H1 (cell line): ENCODE measurements around the gene MAP1B. TPM values are rescaled to one million over a fixed set of nuclear protein-coding genes. Genes with fewer than 3 reads are reported as not detected.

Source experiments
- CTCF ChIA-PET: fragments of 300-600 bp; sonication (Branson Sonifier 250); formaldehyde crosslinking; loops from one replicate; lab custom pipeline; 2021; ENCODE audit not compliant: partially characterized antibody; lab: Charles Lee
- POLR2A ChIA-PET: fragments of 300-600 bp; sonication (Branson Sonifier 250); formaldehyde crosslinking; loops from one replicate; lab custom pipeline; 2021; ENCODE audit warnings: inconsistent platforms; ENCODE audit not compliant: partially characterized antibody; lab: Charles Lee
- DNase-seq, 2 experiments: peaks; one replicate each; pipeline versions ENCODE4 v3.0.0 to v3.0.0-alpha.2; 2010 to 2022; ENCODE audit warnings: low spot score in 2 of 2, low read depth in 1 of 2, mixed read lengths in 1 of 2
- FAIRE-seq: peaks from 2 replicates; lab custom pipeline; 2011; peaks lifted over from hg19 to GRCh38; lab: Jason Lieb, UNC
- H2AFZ ChIP-seq: 2 replicates; pipeline ENCODE4 v1.8.1; 2012; ENCODE audit warnings: low read length, inconsistent platforms
- H2AK5ac ChIP-seq: 2 replicates; pipeline ENCODE4 v1.6.1; 2013; ENCODE audit warnings: low read depth, low read length
- H2BK120ac ChIP-seq: replicated peaks from 2 replicates; pipeline ENCODE3; 2013; ENCODE audit warnings: low read depth, low read length, inconsistent platforms
- H2BK12ac ChIP-seq: 2 replicates; pipeline ENCODE4 v1.6.1; 2013; ENCODE audit warnings: low read depth, low read length
- H2BK15ac ChIP-seq: 2 replicates; pipeline ENCODE4 v1.6.1; 2013; ENCODE audit warnings: low read length
- H2BK20ac ChIP-seq: 2 replicates; pipeline ENCODE4 v1.6.1; 2013; ENCODE audit warnings: low read length
- H2BK5ac ChIP-seq: 2 replicates; pipeline ENCODE4 v1.6.1; 2013; ENCODE audit warnings: low read depth, low read length
- H3K14ac ChIP-seq: 2 replicates; pipeline ENCODE4 v1.6.1; 2013; ENCODE audit warnings: inconsistent platforms; ENCODE audit not compliant: insufficient read length
- H3K18ac ChIP-seq: 2 replicates; pipeline ENCODE4 v1.6.1; 2013; ENCODE audit warnings: low read length; ENCODE audit errors: extremely low read depth
- H3K23ac ChIP-seq: 2 replicates; pipeline ENCODE4 v1.6.1; 2013; ENCODE audit warnings: inconsistent platforms; ENCODE audit not compliant: insufficient read length
- H3K23me2 ChIP-seq: 2 replicates; pipeline ENCODE4 v1.6.1; 2013; ENCODE audit warnings: low read depth, low read length
- H3K27ac ChIP-seq: 2 replicates; pipeline ENCODE4 v1.6.1; 2011; ENCODE audit warnings: low read depth, low read length, inconsistent platforms
- H3K27me3 ChIP-seq, 4 experiments: replicated peaks in 1 of 4; 1 replicate in 1 of 4; 2 replicates in 3 of 4; pipeline versions ENCODE4 v1.6.1 to v1.8.1; 2011 to 2013; ENCODE audit warnings: low read length in 3 of 4, mild to moderate bottlenecking in 3 of 4, inconsistent platforms in 2 of 4, mixed read lengths in 2 of 4, moderate library complexity in 1 of 4; ENCODE audit not compliant: control insufficient read depth in 3 of 4, insufficient read depth in 3 of 4; ENCODE audit errors: extremely low read depth in 1 of 4
- H3K36me3 ChIP-seq, 4 experiments: 2 replicates each; pipeline versions ENCODE4 v1.6.1 to v1.8.1; 2011 to 2013; ENCODE audit warnings: mild to moderate bottlenecking in 4 of 4, low read length in 3 of 4, moderate library complexity in 2 of 4, control low read depth in 1 of 4, inconsistent platforms in 1 of 4; ENCODE audit not compliant: insufficient read depth in 4 of 4, control insufficient read depth in 2 of 4
- H3K4ac ChIP-seq: replicated peaks from 2 replicates; pipeline ENCODE3; 2013; ENCODE audit warnings: low read length, low read depth, mixed read lengths, inconsistent platforms; ENCODE audit not compliant: insufficient read length
- H3K4me1 ChIP-seq, 4 experiments: replicated peaks in 1 of 4; 1 replicate in 1 of 4; 2 replicates in 3 of 4; pipeline versions ENCODE4 v1.6.1 to v1.8.1; 2011 to 2013; ENCODE audit warnings: low read length in 3 of 4, inconsistent platforms in 2 of 4, mixed read lengths in 1 of 4; ENCODE audit not compliant: insufficient read depth in 4 of 4, control insufficient read depth in 3 of 4
- H3K4me2 ChIP-seq, 2 experiments: 2 replicates each; pipeline versions ENCODE4 v1.6.1 to v1.8.1; 2011 to 2013; ENCODE audit warnings: low read depth in 2 of 2, low read length in 2 of 2, control low read depth in 1 of 2, inconsistent platforms in 1 of 2, mild to moderate bottlenecking in 1 of 2; ENCODE audit not compliant: insufficient read depth in 1 of 2
- H3K4me3 ChIP-seq, 4 experiments: fragments of 200-600, 300-600 bp in 1 of 4; sonication (generic), shearing (Covaris generic), sonication (Bioruptor Twin) in 1 of 4; 2 replicates each; pipeline versions ENCODE4 v1.5.1 to v1.8.1; 2011 to 2016; ENCODE audit warnings: low read length in 4 of 4, low read depth in 3 of 4, control low read depth in 2 of 4, inconsistent platforms in 2 of 4, mild to moderate bottlenecking in 2 of 4, mixed read lengths in 1 of 4, moderate library complexity in 1 of 4; ENCODE audit not compliant: insufficient read depth in 2 of 4; ENCODE audit errors: extremely low read depth in 1 of 4
- H3K56ac ChIP-seq: replicated peaks from 2 replicates; pipeline ENCODE3; 2013; ENCODE audit warnings: low read depth, mild to moderate bottlenecking, mixed read lengths, low read length, inconsistent platforms; ENCODE audit not compliant: insufficient read length
- H3K79me1 ChIP-seq: 2 replicates; pipeline ENCODE4 v1.6.1; 2013; ENCODE audit warnings: low read depth, low read length, control low read depth
- H3K79me2 ChIP-seq, 2 experiments: 2 replicates each; pipeline versions ENCODE4 v1.6.1 to v1.8.1; 2012 to 2013; ENCODE audit warnings: low read length in 2 of 2, mild to moderate bottlenecking in 2 of 2, inconsistent platforms in 1 of 2; ENCODE audit not compliant: insufficient read depth in 2 of 2, control insufficient read depth in 1 of 2
- H3K9ac ChIP-seq, 4 experiments: replicated peaks in 1 of 4; 1 replicate in 1 of 4; 2 replicates in 3 of 4; pipeline versions ENCODE4 v1.6.1 to v1.8.1; 2011 to 2013; ENCODE audit warnings: low read depth in 3 of 4, low read length in 3 of 4, control low read depth in 2 of 4, mild to moderate bottlenecking in 2 of 4, moderate library complexity in 2 of 4, inconsistent platforms in 1 of 4; ENCODE audit errors: extremely low read depth in 1 of 4
- H3K9me3 ChIP-seq, 2 experiments: 2 replicates each; pipeline versions ENCODE4 v1.6.1 to v1.8.1; 2012 to 2013; ENCODE audit warnings: mild to moderate bottlenecking in 2 of 2, moderate library complexity in 2 of 2, control low read depth in 1 of 2, inconsistent platforms in 1 of 2, low read depth in 1 of 2, low read length in 1 of 2, mixed read lengths in 1 of 2; ENCODE audit not compliant: insufficient read depth in 2 of 2
- H4K20me1 ChIP-seq, 2 experiments: replicated peaks in 1 of 2; 2 replicates each; pipeline versions ENCODE3 to v1.8.1; 2011 to 2013; ENCODE audit warnings: inconsistent platforms in 2 of 2, low read length in 2 of 2, mild to moderate bottlenecking in 1 of 2; ENCODE audit not compliant: insufficient read depth in 2 of 2, control insufficient read depth in 1 of 2
- H4K5ac ChIP-seq: 2 replicates; pipeline ENCODE4 v1.6.1; 2013; ENCODE audit warnings: low read length, low read depth, mixed read lengths, inconsistent platforms; ENCODE audit not compliant: insufficient read length
- H4K8ac ChIP-seq: 2 replicates; pipeline ENCODE4 v1.8.0; 2013; ENCODE audit warnings: mild to moderate bottlenecking, moderate library complexity, low read length, inconsistent platforms; ENCODE audit not compliant: insufficient read depth; ENCODE audit errors: extremely low read depth
- H4K91ac ChIP-seq: replicated peaks from 2 replicates; pipeline ENCODE3; 2013; ENCODE audit warnings: low read length, mixed read lengths, inconsistent platforms; ENCODE audit not compliant: insufficient read length
- CEBPB ChIP-seq: IDR thresholded peaks from 2 replicates; pipeline ENCODE4 v1.6.1; 2012; ENCODE audit warnings: low read depth, low read length
- EGR1 ChIP-seq: IDR thresholded peaks from 2 replicates; pipeline ENCODE4 v1.6.1; 2011; ENCODE audit warnings: low read depth, low read length, borderline replicate concordance
- SIX5 ChIP-seq: IDR thresholded peaks from 2 replicates; pipeline ENCODE4 v1.6.1; 2011; ENCODE audit warnings: mild to moderate bottlenecking, low read depth, low read length
- SP2 ChIP-seq: IDR thresholded peaks from 2 replicates; pipeline ENCODE4 v1.6.1; 2012; ENCODE audit warnings: mild to moderate bottlenecking, low read length, inconsistent platforms
- WGBS, 2 experiments: shearing (Covaris generic) in 1 of 2; methylation state at CpG; one replicate each; pipeline versions ENCODE4 v1.1.6 to v1.1.7; 2013 to 2015; ENCODE audit warnings: low lambda C conversion rate in 2 of 2, mixed read lengths in 2 of 2, inconsistent platforms in 1 of 2, low coverage in 1 of 2, missing lambda C conversion rate in 1 of 2; ENCODE audit not compliant: insufficient replicate concordance in 2 of 2, insufficient coverage in 1 of 2, insufficient read length in 1 of 2; ENCODE audit errors: extremely low coverage in 1 of 2, missing lambda C conversion rate in 1 of 2; 5-methylcytosine and 5-hydroxymethylcytosine counted together
- polyA plus RNA-seq, 7 experiments: library from polyadenylated mRNA; depleted of rRNA in 3 of 7; stranded (reverse) in 5 of 7; unstranded in 2 of 7; fragments of >200 nt in 5 of 7; fragments of 200-250 nt in 2 of 7; gene quantifications; 1 replicate in 5 of 7; 2 replicates in 1 of 7; 4 replicates in 1 of 7; pipeline versions ENCODE4 v1.2.1 to v1.2.3, GENCODE V29; 2011 to 2013; ENCODE audit warnings: missing spikeins in 2 of 7, mixed read lengths in 2 of 7
- total RNA-seq: library from RNA; stranded (reverse); fragmentation: NEBNext Ultra II Directional; extraction: Animal tissue kit (Norgen Biotek cat#: 25700); gene quantifications from 2 replicates; pipeline ENCODE4 v1.2.1, GENCODE V29; 2021

Gene MAP1B
- total and polyA plus RNA-seq, 2 of the 8 experiments (the other 6 are each of a cell fraction or from before 2014, with no cell fraction given): 24.5 to 120 TPM

DNA sequence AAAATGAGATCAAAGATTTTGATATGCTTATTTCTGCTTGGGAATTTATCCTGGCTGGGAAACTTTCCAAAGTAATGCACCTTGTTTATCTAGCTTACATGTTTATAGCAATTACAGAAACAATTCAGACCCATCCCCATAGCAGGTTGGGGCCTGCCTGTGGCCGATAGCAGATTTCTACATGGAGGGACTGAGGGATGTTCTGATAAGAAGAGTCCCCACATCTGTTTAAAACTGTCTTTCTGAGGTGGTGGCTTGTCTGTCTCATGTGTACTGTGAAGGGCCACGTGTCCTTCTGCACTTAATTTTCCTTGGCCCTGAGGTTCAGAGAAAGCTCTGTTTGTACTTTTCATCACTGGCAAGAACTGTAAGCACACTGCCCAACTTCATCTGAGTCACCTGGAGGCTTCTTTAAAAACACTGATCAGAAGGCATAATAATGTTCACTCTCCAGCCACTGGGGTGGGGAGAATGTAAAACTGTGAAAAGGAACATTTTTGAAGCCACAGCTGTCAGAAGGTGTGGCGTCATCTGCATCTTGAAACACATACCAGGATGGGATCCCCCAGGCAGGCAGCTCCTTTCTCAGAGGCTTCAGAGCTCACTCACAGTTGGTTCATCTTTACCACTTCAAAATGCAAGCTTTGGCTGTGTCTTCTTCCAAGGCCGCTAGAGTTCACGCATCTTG lies 80.3 kb downstream of the MAP1B start:
- no peak overlapping the region for H3K18ac ChIP-seq
- H2BK5ac ChIP-seq: no peak overlapping the region
- no peak overlapping the region for H3K56ac ChIP-seq
- ChIA-PET CTCF (no interaction called here), POLR2A (interaction anchor here (1.0 kb wide), 1 partner anchor 10 kb away, joined by 4 read pairs; no protein-coding TSS in a partner anchor)
- H3K79me2 ChIP-seq: no peaks in the 10 kb centered on the region
- 94% methylated on average over 5 of the region's 5 CpGs; no CpG with 5 or more reads in 1 of the 2 experiments for WGBS, 2 experiments
- H3K4me1 ChIP-seq: peaks cover 2 to 10% (median 6%) of the 10 kb centered on the region in 4 experiments; a peak in 6 of 7 replicates
- no peaks in the 10 kb centered on the region for H3K27me3 ChIP-seq
- H3K4me2 ChIP-seq: no peak overlapping the region
- no peak overlapping the region for H2BK12ac ChIP-seq
- no peaks in the 10 kb centered on the region for H3K9me3 ChIP-seq
- peaks cover 6 to 47% (median 22%) of the 10 kb centered on the region in 4 experiments for H3K36me3 ChIP-seq
- H3K27ac ChIP-seq: no peak overlapping the region
- no peak for FAIRE-seq
- H3K79me1 ChIP-seq: no peaks in the 10 kb centered on the region; the same call in 1 of the 2 replicates
- no peak overlapping the region for H3K23ac ChIP-seq
- no peak overlapping the region for H3K4me3 ChIP-seq
- no peak overlapping the region for H2BK15ac ChIP-seq
- H2AK5ac ChIP-seq: no peak overlapping the region
- H3K4ac ChIP-seq: no peak overlapping the region
- H4K91ac ChIP-seq: no peak overlapping the region
- no peaks in the 10 kb centered on the region for H3K23me2 ChIP-seq
- no peak overlapping the region for H2AFZ ChIP-seq
- no peak for DNase-seq
- peaks cover 1 to 3% of the 10 kb centered on the region in 2 experiments for H4K20me1 ChIP-seq
- H4K5ac ChIP-seq: no peak overlapping the region
- no peak overlapping the region for H2BK120ac ChIP-seq
- H3K9ac ChIP-seq: no peak overlapping the region
- no peak for TF ChIP-seq SIX5
- TF ChIP-seq CEBPB: no peak
- TF ChIP-seq EGR1: no peak
- no peak for TF ChIP-seq SP2
- no peak overlapping the region for H2BK20ac ChIP-seq
- H4K8ac ChIP-seq: no peak overlapping the region
- H3K14ac ChIP-seq: no peak overlapping the region
